GM12801 (cell line): ENCODE results near the gene BEX3.

Experiments
- CTCF ChIP-seq: IDR thresholded peaks from one replicate; pipeline ENCODE4 v1.5.1; 2011; ENCODE audit warnings: control low read depth; ENCODE audit not compliant: insufficient read length; ENCODE audit errors: extremely low read depth

The BEX3 gene

GRCh38 chrX:103356130-103356798 lies 20.1 kb upstream of the BEX3 start, which contains the start of gene TCEAL9:
Gene TCEAL9, plus strand, starts transcription at chrX:103356506. Its CDS starts 1,179 bp downstream, at chrX:103357685.
- TF ChIP-seq CTCF: no peak

GRCh38 chrX:103356858-103357257 lies 19.5 kb upstream of the BEX3 start:
- no peak for TF ChIP-seq CTCF

- no peak for TF ChIP-seq CTCF
These were observed 18.5 kb upstream of the BEX3 start for GRCh38 chrX:103357871-103358270.

GRCh38 chrX:103360092-103360491 lies 16.2 kb upstream of the BEX3 start:
- TF ChIP-seq CTCF: no peak

- TF ChIP-seq CTCF: no peak
These were observed 15.4 kb upstream of the BEX3 start for GRCh38 chrX:103360916-103361315.

- no peak for TF ChIP-seq CTCF
These were observed 14.5 kb upstream of the BEX3 start for GRCh38 chrX:103361798-103362197.

GRCh38 chrX:103362474-103362873 lies 13.9 kb upstream of the BEX3 start:
- TF ChIP-seq CTCF: no peak
